Thoracic aorta (tissue), 2 donors: ENCODE results near the gene TEX19. TPM values are rescaled to one million over a fixed set of nuclear protein-coding genes. Genes with fewer than 3 reads are reported as not detected.

Experiments used
- ATAC-seq: fragments of 150-250 bp; one replicate; pipeline ENCODE4 v1.8.0; 2017; ENCODE audit warnings: low read depth; ENCODE audit not compliant: insufficient number of reproducible peaks, low FRiP score
- DNase-seq: peaks from one replicate; pipeline ENCODE4 v3.0.0-alpha.2; 2020; ENCODE audit warnings: low spot score
- H3K27ac ChIP-seq, 2 donors: fragments of 200-600 bp; sonication (generic); 1 replicate in 1 of 2; 2 replicates in 1 of 2; pipeline ENCODE4 v1.5.1; 2016; ENCODE audit warnings: mild to moderate bottlenecking in 2 of 2, moderate library complexity in 2 of 2
- H3K27me3 ChIP-seq: fragments of 200-600 bp; sonication (generic); replicated peaks from 2 replicates; pipeline ENCODE4 v1.6.0; 2016; ENCODE audit warnings: mild to moderate bottlenecking; ENCODE audit not compliant: insufficient read depth
- H3K36me3 ChIP-seq: fragments of 200-600 bp; sonication (generic); one replicate; pipeline ENCODE4 v1.5.1; 2016
- H3K4me1 ChIP-seq, 2 donors: fragments of 200-600 bp; sonication (generic); 1 replicate in 1 of 2; 2 replicates in 1 of 2; pipeline versions ENCODE4 v1.5.1 to v1.6.0; 2016; ENCODE audit warnings: low read depth in 2 of 2, mild to moderate bottlenecking in 1 of 2; ENCODE audit not compliant: control insufficient read depth in 1 of 2
- H3K4me3 ChIP-seq: fragments of 200-600 bp; sonication (generic); 2 replicates; pipeline ENCODE4 v1.5.1; 2016; ENCODE audit warnings: mild to moderate bottlenecking
- H3K9me3 ChIP-seq: fragments of 200-600 bp; sonication (generic); 2 replicates; pipeline ENCODE4 v1.5.1; 2016
- CTCF ChIP-seq: fragments of 200-600 bp; sonication (generic); IDR thresholded peaks from one replicate; pipeline ENCODE4 v1.5.1; 2019; ENCODE audit warnings: antibody characterized with exemption
- total RNA-seq, 2 donors: library from RNA; depleted of rRNA; stranded (reverse); fragments of >200 nt; gene quantifications; one replicate each; pipeline versions ENCODE4 v1.1.0 to v1.2.3, GENCODE V29; 2016

The TEX19 gene
- not detected for total RNA-seq

- H3K36me3 ChIP-seq, result no peaks in the 10 kb centered on the region
- ATAC-seq, result no peak
- no peak for DNase-seq
- H3K27ac ChIP-seq, result no peak within 1 kb of the TSS
- H3K9me3 ChIP-seq, result no peaks in the 10 kb centered on the region
- no peaks in the 10 kb centered on the region for H3K27me3 ChIP-seq
- H3K4me3 ChIP-seq, result no peak within 1 kb of the TSS
- no peak for TF ChIP-seq CTCF
- H3K4me1 ChIP-seq, result peaks cover 7 to 8% of the 10 kb centered on the region in 2 donors
Measured at GRCh38 chr17:82358465-82359350, at the start of gene TEX19. TEX19 (plus strand) TSS chr17:82359247; CDS start chr17:82362151, 2,904 bp downstream.

- Histone ChIP-seq H3K4me3 (no peak overlapping the region), H3K9me3 (no peaks in the 10 kb centered on the region), H3K27me3 (peaks cover 21% of the 10 kb centered on the region), H3K36me3 (no peaks in the 10 kb centered on the region), H3K4me1 (no peaks in the 10 kb centered on the region), H3K27ac (no peak overlapping the region)
- DNase-seq (no peak), ATAC-seq (no peak)
- no peak for TF ChIP-seq CTCF
Measured at GRCh38 chr17:82309656-82310570, 49.1 kb upstream of the TEX19 start.

- no peak for DNase-seq
- H3K27ac ChIP-seq, result no peak overlapping the region
- no peak overlapping the region for H3K4me3 ChIP-seq
- ATAC-seq, result no peak
- H3K4me1 ChIP-seq, result no peaks in the 10 kb centered on the region
- no peak for TF ChIP-seq CTCF
- H3K27me3 ChIP-seq, result peaks cover 28% of the 10 kb centered on the region
- H3K36me3 ChIP-seq, result no peaks in the 10 kb centered on the region
- H3K9me3 ChIP-seq, result no peaks in the 10 kb centered on the region
Measured at GRCh38 chr17:82310877-82311276, 48.2 kb upstream of the TEX19 start.

GRCh38 chr17:82311971-82312370 is 47.1 kb upstream of the TEX19 start:
- H3K36me3 ChIP-seq, result no peaks in the 10 kb centered on the region
- TF ChIP-seq CTCF, result no peak
- H3K4me1 ChIP-seq, result no peaks in the 10 kb centered on the region
- DNase-seq, result no peak
- peaks cover 28% of the 10 kb centered on the region for H3K27me3 ChIP-seq
- no peak overlapping the region for H3K27ac ChIP-seq
- H3K9me3 ChIP-seq, result no peaks in the 10 kb centered on the region
- no peak for ATAC-seq
- no peak overlapping the region for H3K4me3 ChIP-seq
